K562 (cell line): ENCODE measurements around the gene CCDC178.

Experiments
- DNMT1 ChIP-seq: fragments of 450-650 bp; IDR thresholded peaks from 2 replicates; pipeline ENCODE4 v1.6.1; 2016; ENCODE audit warnings: antibody characterized with exemption, mild to moderate bottlenecking
- GABPA ChIP-seq: fragments of 200-800 bp; sonication (Bioruptor generic); conservative IDR thresholded peaks from 2 replicates; pipeline ENCODE4 v1.6.1; 2016; ENCODE audit warnings: low read depth, missing genetic modification characterization, missing compliant biosample characterization
- KLF13 ChIP-seq: fragments of 450-650 bp; IDR thresholded peaks from 2 replicates; pipeline ENCODE4 v1.6.1; 2016; ENCODE audit warnings: missing genetic modification characterization, low read depth, mild to moderate bottlenecking, missing compliant biosample characterization, moderate library complexity, borderline replicate concordance
- ZFPM2 ChIP-seq: fragments of 250-450 bp; sonication (Bioruptor Pico); IDR thresholded peaks from 2 replicates; pipeline ENCODE4 v1.5.1; 2022; ENCODE audit warnings: mild to moderate bottlenecking
- ZNF184 ChIP-seq: sonication (generic); formaldehyde crosslinking; IDR thresholded peaks from 2 replicates; pipeline ENCODE4 v1.5.0; 2020; ENCODE audit warnings: missing genetic modification reagents
- TF ChIP-seq, protein P1 (sequence below): fragments of 450-650 bp; IDR thresholded peaks from 2 replicates; pipeline ENCODE4 v1.6.1; 2018; ENCODE audit not compliant: partially characterized antibody
- TF ChIP-seq, protein P2 (sequence below): sonication (generic); formaldehyde crosslinking; IDR thresholded peaks from 2 replicates; pipeline ENCODE4 v1.9.0; 2022; ENCODE audit warnings: mild to moderate bottlenecking, missing genetic modification reagents

DNA sequence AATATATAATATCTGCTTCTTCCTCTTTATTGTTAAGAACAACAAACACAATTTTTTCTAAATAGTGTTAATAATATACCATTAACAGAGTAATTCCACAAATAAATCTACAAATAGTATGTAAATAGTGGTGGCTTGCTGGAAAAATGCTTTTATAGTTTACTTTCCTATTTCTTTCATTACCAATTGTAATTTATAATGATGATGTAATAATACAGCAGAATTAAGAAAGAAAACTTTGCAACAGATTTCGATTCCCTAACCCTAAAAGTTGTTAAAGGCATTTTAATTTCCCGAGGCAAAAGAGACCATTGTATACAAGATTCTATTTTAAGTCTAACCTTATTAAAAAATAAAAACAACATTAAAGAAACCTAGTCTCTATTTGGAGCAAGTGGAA is 307.9 kb downstream of the CCDC178 start:
- TF ChIP-seq ZNF184 (CRISPR knock-in tag), result no peak
- TF ChIP-seq GABPA (tag), result no peak
- no peak for TF ChIP-seq DNMT1
- no peak for TF ChIP-seq KLF13 (tag)
- TF ChIP-seq, protein P1, sequence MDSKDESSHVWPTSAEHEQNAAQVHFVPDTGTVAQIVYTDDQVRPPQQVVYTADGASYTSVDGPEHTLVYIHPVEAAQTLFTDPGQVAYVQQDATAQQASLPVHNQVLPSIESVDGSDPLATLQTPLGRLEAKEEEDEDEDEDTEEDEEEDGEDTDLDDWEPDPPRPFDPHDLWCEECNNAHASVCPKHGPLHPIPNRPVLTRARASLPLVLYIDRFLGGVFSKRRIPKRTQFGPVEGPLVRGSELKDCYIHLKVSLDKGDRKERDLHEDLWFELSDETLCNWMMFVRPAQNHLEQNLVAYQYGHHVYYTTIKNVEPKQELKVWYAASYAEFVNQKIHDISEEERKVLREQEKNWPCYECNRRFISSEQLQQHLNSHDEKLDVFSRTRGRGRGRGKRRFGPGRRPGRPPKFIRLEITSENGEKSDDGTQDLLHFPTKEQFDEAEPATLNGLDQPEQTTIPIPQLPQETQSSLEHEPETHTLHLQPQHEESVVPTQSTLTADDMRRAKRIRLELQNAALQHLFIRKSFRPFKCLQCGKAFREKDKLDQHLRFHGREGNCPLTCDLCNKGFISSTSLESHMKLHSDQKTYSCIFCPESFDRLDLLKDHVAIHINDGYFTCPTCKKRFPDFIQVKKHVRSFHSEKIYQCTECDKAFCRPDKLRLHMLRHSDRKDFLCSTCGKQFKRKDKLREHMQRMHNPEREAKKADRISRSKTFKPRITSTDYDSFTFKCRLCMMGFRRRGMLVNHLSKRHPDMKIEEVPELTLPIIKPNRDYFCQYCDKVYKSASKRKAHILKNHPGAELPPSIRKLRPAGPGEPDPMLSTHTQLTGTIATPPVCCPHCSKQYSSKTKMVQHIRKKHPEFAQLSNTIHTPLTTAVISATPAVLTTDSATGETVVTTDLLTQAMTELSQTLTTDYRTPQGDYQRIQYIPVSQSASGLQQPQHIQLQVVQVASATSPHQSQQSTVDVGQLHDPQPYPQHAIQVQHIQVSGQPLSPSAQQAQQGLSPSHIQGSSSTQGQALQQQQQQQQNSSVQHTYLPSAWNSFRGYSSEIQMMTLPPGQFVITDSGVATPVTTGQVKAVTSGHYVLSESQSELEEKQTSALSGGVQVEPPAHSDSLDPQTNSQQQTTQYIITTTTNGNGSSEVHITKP, result no peak
- TF ChIP-seq, protein P2, sequence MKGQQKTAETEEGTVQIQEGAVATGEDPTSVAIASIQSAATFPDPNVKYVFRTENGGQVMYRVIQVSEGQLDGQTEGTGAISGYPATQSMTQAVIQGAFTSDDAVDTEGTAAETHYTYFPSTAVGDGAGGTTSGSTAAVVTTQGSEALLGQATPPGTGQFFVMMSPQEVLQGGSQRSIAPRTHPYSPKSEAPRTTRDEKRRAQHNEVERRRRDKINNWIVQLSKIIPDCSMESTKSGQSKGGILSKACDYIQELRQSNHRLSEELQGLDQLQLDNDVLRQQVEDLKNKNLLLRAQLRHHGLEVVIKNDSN, result no peak
- no peak for TF ChIP-seq ZFPM2 (CRISPR knock-in tag)
